Spleen (tissue), 7 donors: ENCODE measurements around the gene DMD.

Source experiments
- CTCF ChIP-seq, 11 experiments: fragments of 200-600 bp in 7 of 11; fragments of 450-650 bp in 4 of 11; sonication (generic) in 4 of 11; IDR thresholded peaks in 8 of 11; conservative IDR thresholded peaks in 3 of 11; 1 replicate in 7 of 11; 2 replicates in 4 of 11; pipeline versions ENCODE4 v1.4.0 to v1.8.0; 2016 to 2021; ENCODE audit warnings: antibody characterized with exemption in 11 of 11, inconsistent platforms in 4 of 11, mild to moderate bottlenecking in 1 of 11
- POLR2A ChIP-seq, 3 donors: fragments of 450-650 bp; IDR thresholded peaks; one replicate each; pipeline ENCODE4 v1.5.1; 2017; ENCODE audit warnings: antibody characterized with exemption in 3 of 3, mild to moderate bottlenecking in 1 of 3
- POLR2AphosphoS5 ChIP-seq, 3 donors: sonication (generic); formaldehyde crosslinking; IDR thresholded peaks; one replicate each; pipeline ENCODE4 v1.5.1; 2017; ENCODE audit warnings: antibody characterized with exemption in 3 of 3
- donor health status: DM: no; HTN: no; CAD: no; lungs with moderate emphysema.
- donor health status: DM: no; HTN: no; CAD: no.
- donor health status: DM: no; HTN: no; CAD: no.

- TF ChIP-seq POLR2A (IDR thresholded peaks at IDR 0.05) (no peak), CTCF (IDR thresholded peaks at IDR 0.05 in 8 of 11, conservative IDR thresholded peaks at IDR 0.05 in 3 of 11) (no peak), POLR2AphosphoS5 (IDR thresholded peaks at IDR 0.05) (no peak)
These were observed 2111.7 kb downstream of the DMD start for GRCh38 chrX:31099536-31100090.
